HG02623 (cell line): ENCODE results near the gene GYPC.
"Not testable (repeated sequence)": the region's sequence is repeated elsewhere in the genome, so short reads cannot be mapped to it uniquely, and the experiment has no call there.

Source experiments
- ATAC-seq: cut with Tn5 transposase; IDR thresholded peaks from one replicate; pipeline ENCODE4 v1.9.1; 2021; ENCODE audit warnings: moderate library complexity; ENCODE audit not compliant: unreplicated experiment

The GYPC gene

DNA sequence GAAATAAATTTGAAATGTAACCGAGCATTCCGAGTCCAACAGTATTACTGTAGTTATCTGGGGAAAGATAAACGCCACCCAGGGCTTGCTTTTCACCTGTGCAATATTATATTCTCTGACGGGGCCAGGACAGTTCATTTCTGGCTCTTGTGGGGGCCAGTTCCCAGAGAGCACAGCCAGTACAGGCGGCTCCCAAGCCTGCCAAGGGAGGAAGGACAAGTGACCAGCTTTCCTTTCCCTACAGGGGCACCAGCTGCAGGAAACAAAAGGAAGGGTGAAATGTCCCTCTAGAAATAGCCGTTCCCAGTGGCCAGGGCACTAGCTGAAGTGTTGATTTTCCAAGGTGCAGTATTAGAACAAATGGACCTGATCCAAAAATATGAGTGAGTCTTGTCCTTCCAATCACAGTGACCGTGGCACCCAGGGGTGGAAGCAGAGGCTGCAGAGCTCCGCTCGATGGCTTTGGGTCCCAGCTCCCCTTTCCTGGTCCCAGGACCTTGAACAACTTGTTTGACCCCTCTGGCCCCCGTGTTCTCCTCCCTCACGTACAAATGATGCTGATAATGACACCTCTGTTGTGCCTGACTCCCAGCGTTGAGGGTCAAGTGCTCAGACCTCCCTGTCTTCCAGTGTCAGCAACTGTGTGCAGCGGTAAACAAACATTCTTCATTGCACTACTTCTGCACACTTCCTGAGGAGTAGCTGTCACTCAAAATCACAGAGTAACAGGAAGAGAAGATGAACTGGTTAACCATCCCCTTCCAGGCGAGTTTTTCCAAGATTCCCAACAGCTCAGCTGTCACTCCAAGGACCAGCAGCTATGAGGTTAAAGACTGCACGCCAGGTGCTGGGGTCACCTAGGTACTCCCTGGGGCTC, 40.9 kb downstream of the GYPC start:
- no peak for ATAC-seq

DNA sequence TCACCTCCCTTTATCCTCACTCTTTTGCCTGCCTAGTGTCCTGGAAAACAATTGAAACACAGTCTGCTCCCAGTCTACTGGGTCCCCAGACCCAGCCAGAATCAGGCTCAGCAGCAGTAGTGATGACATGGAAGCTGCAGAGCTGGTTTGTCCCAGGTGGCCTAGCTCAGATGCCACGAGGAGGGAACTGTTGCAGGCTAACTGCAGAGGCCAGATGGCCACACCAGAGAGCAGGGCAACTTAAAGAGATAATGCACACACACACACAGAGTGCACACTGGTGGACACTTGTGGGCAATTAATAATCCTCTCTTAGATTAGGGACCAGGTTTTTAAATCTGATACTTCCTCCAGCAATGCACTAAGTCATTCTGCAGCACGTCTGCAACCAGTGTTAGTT, 42.4 kb downstream of the GYPC start:
- ATAC-seq, result no peak

GRCh38 chr2:126699018-126699417, 43.1 kb downstream of the GYPC start:
- no peak for ATAC-seq

DNA sequence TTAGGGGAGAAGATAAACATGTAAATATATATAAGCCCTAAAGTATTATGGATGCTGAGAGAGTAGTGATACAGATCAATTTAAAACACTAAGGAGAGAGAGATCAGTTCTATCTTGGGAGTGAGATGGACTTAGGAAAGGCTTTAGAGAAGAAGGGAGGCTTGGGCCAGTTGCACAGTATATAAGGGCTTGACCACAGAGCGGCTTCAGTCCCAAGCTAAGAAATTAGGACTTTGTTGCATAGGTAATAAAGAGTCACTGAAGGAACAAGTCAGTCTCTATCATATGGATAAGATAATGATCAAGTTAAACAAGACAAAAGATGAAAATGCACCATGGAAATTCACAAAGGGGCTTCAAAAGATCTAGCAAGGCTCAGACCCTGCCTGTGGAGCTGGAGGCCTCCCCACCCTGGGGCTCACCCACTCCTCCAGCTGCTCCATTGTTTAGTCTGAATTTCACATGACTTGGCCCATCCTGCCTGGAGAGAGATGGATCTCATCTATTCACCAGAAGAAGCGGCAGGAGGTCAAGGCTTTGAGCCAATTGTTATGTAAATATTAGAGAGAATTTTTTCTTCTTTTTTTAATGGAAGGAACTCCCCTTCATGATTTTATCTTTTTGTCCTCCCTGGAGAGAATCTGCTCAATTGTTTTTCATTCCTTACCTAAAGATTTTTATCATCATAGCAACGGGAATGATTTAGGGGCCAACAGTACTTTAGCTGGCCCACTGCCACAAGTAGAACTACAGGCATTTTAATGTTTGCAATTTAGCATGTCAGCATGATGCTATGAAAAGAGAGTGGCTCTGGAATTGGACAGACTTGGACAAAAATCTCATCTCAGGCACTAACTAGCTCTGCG, 44.0 kb downstream of the GYPC start:
- no peak for ATAC-seq

- no peak for ATAC-seq
Observed at GRCh38 chr2:126700677-126701076, 44.7 kb downstream of the GYPC start.

DNA sequence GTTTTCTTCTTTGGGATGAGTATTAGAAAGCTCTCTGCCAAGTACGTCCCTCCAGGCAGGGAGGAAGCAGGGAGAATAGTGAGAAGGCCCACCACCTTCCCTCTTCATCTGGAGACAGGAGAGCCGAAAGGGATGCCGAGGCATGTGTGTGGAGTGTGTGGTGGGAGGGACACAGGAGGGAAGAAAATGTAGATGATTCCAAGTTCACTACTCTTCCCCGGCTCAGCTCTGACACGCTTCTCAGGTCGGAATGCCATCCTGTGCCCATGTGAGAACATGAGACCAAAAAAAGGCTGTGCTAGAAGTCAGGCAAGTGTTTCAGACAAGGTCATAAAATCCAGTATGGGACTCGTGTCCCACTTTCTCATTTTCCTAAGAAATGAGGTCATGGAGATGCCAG, 47.4 kb downstream of the GYPC start:
- ATAC-seq, result no peak

DNA sequence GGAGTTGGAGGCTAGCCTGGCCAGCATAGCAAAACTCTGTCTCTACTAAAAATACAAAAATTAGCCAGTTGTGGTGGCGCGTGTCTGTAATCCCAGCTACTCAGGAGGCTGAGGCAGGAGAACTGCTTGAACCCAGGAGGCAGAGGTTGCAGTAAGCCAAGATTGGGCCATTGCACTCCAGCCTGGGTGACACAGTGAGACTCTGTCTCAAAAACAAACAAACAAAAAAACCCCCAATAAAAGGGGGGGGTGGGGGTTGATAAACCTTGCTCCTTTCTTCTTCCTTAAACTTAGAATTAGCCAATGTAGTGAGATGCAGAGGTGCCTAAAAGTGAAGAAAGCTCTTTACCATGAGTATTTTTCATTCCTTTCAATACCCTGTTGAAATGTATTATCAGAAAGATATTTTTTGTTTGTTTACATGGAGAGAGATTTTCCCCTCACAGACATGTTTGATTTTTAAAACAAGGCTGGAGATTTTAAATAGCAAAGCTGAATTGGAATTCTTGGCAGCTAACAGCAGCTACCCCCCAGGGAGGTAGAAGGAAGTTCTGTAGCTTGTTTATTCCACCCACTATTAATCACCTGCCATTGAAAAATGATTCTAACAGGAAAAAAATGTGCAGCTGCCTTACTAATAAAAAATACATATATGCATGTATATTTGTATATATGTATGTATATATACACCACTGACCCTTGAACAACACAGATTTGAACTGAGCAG, 48.6 kb downstream of the GYPC start:
- no peak for ATAC-seq

DNA sequence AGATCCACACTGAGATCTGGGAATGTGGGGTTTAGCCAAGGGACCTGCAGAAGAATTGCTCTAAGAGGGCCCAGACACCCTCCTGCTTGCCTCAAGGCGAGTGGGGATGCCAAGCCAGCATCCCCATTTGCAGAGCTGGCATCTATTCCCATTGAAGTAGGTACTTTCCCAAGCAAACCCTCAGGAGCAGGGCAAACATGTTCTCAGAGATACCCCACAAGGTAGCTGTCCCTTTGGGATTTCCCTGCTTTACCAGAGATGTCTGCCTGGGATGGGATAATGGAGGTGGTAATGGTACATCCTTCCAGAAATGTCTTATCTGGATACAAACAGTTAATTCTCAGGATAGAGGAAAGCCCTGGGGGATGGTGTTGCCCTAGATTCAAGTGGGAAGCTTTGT, 51.2 kb downstream of the GYPC start:
- ATAC-seq, result no peak

DNA sequence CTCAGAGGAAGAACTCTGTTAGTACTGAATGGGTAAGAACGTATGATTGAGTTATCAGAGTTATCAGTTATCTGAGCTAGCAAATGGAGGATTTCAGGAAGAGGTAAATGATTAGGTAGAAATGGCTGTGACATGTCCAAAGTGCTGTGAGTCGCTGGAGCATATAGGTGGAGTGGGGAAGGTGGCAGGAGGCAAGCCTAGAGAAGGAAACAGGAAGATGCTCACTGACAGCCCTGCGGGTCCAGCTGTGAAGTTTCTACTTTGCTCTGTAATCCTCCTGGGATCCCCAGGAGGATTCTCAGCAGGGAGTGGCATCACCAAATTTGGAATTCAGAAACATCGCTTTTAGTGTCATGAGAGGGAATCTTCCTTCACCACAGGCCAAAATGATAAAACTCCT, 52.0 kb downstream of the GYPC start:
- ATAC-seq, result no peak

DNA sequence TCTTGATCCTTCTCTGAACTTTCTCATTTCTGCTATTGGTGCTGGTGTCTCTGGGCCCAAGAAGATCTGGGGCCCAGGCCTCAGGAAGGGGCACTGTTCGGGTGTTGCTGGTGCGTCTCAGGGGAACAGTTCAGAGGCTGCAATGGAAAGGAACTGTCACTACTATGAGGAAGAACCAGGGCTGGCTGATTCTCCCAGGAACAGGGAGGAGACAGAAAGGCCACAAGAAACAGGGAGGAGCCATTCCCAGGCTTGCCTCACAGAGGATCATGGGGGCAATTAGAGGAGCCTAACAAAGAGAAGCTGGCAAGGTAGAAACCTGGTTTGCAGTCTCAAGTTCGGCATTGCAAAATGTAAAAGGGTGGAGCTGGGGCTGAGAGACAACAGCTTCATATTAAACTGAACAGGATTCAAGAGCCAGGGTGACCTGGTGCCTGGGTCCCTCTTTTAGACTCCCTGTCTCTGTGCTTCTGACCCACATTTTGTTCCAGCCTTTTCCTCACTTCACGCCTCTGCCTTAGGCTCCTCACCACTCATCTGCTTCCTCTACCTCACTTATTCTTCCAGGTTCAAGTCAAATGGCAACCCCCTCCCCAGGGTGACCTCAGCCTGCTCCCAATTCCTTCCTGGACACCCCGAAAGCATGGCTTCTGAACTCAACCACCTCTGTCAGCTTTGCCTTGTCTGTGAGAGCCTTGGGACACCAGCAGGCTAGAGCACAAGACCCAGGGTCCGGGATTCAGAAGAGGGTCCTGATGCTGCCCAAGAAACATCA, 58.4 kb downstream of the GYPC start:
- no peak for ATAC-seq

DNA sequence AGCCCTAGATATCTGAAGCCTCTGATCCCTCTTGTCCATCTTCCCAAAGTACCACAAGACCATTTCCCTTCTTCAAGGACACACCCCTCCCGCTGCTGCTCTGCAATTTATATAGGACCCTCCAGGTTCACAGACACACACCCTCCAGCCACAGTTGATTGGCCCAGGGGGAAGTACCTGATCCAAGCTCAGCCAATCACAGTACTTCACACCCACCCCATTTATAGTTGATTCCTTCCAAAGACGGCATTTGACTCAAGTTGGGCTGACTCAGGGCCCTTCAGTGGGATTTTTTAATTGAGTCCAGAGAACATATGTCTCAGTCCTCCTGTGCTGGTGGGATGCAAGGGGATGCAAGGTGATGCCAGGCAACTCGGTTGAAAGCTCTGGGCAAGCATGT, 59.2 kb downstream of the GYPC start:
- no peak for ATAC-seq

GRCh38 chr2:126715576-126716406, 59.8 kb downstream of the GYPC start:
- no peak for ATAC-seq

- not testable (repeated sequence) for ATAC-seq
Observed at GRCh38 chr2:126717277-126717676, 61.3 kb downstream of the GYPC start.

DNA sequence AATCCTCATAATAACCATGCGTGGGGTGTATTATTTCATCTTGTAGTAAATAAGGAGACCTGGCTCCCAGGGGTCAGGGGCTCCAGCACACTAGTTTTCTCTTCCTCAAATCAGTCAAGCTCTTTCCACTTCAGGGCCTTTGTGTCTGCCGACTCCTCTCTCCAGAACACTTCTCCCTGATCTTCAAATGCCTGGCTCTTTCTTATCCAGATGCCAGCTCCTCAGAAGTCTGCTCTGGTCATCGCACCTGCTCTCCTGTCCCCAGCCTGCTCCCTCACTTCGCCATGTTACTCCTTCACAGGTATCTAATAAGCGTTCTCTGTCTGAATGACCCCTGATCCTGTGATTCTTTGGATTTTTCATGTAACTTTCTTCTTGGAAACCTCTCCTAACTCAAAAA, 62.0 kb downstream of the GYPC start:
- ATAC-seq, result no peak

DNA sequence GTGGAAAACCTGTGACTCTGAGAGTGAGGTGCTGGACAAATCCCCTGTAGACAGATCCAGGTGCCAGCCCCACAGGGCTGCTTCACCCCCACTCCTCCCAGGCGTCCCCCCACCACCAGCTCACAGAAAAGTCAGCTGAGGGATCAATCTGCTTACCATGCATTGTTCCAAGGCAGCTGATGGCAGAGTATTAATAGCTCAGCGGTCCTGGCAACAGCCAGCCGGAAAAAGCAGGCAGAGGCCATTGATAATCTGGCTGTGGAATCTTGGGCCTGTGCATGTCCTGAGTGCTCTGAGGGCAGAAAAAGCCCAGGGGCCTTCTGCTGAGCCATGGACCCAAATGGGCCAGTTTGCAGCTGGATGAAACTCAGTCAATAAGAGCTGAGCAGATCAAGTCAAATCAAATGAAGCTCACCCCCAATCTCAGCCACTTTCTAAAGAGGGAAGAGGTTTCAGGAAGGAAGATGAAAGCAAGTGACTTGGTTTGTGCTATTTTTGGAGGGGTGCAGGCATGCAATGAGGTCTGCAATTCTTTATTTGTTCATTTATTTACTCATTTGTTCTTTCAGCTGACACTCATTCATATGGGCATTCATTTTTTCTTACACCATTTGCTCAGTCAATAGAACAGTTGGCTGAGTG, 63.4 kb downstream of the GYPC start:
- ATAC-seq, result no peak

DNA sequence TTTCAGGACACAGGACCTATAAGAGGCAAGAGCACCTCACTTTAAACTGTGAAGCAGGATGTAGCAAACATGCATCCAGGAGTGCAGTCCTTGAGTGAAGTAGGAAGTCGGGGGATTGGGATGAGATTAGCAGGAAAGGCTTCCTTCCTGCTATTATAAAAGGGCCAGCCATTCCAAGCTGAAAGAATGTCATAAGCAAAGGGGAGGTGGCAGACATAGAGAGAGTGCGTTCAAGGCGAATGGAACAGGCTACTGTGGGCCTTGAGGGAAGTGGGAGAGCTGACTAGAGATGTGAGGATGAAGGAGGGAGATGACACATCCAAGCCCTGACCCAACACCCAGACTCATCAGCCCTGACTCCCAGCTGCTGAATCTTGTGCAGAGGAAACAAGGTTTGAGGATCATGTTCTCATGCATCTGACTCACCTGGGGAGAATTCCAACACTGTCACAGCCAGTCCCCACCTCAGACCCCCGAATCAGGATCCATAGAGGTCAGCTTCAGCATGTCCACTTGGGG, 63.9 kb downstream of the GYPC start:
- ATAC-seq, result no peak

GRCh38 chr2:126720638-126721037, 64.7 kb downstream of the GYPC start:
- no peak for ATAC-seq

- no peak for ATAC-seq
Observed at GRCh38 chr2:126722081-126722480, 66.1 kb downstream of the GYPC start.

- ATAC-seq, result no peak
Observed at GRCh38 chr2:126722546-126722945, 66.6 kb downstream of the GYPC start.
